H9 (cell line): Measurements from ENCODE around the gene POLR3B. TPM values are rescaled to one million over a fixed set of nuclear protein-coding genes. Genes with fewer than 3 reads are reported as not detected.

Source experiments
- DNase-seq: peaks from one replicate; pipeline ENCODE4 v3.0.0-alpha.2; 2017
- H2AFZ ChIP-seq: one replicate; pipeline ENCODE4 v1.6.1; 2013; ENCODE audit warnings: mild to moderate bottlenecking, low read length, control low read depth, moderate library complexity
- H2AK5ac ChIP-seq: 2 replicates; pipeline ENCODE4 v1.6.1; 2013; ENCODE audit warnings: low read length, control low read depth, mixed read lengths; ENCODE audit not compliant: insufficient read length
- H2BK120ac ChIP-seq: one replicate; pipeline ENCODE4 v1.6.1; 2013; ENCODE audit warnings: low read depth, mild to moderate bottlenecking, low read length, control low read depth, inconsistent platforms; ENCODE audit not compliant: poor library complexity, severe bottlenecking
- H2BK12ac ChIP-seq: 2 replicates; pipeline ENCODE4 v1.6.1; 2013; ENCODE audit warnings: low read length, control low read depth, mixed read lengths, low read depth; ENCODE audit not compliant: insufficient read length
- H2BK15ac ChIP-seq: 2 replicates; pipeline ENCODE4 v1.6.1; 2013; ENCODE audit warnings: low read depth, low read length, control low read depth
- H2BK20ac ChIP-seq: one replicate; pipeline ENCODE4 v1.6.1; 2013; ENCODE audit warnings: low read depth, mild to moderate bottlenecking, low read length, control low read depth, inconsistent platforms; ENCODE audit not compliant: poor library complexity, severe bottlenecking
- H2BK5ac ChIP-seq: 2 replicates; pipeline ENCODE4 v1.6.1; 2013; ENCODE audit warnings: low read length, control low read depth, mixed read lengths; ENCODE audit not compliant: insufficient read length
- H3K14ac ChIP-seq: 2 replicates; pipeline ENCODE4 v1.6.1; 2013; ENCODE audit warnings: low read length, control low read depth; ENCODE audit not compliant: insufficient read depth
- H3K18ac ChIP-seq: 2 replicates; pipeline ENCODE4 v1.6.1; 2013; ENCODE audit warnings: low read depth, mild to moderate bottlenecking, mixed read lengths, low read length, control low read depth; ENCODE audit not compliant: insufficient read length
- H3K23ac ChIP-seq: 2 replicates; pipeline ENCODE4 v1.6.1; 2013; ENCODE audit warnings: low read length, control low read depth, mixed read lengths, low read depth; ENCODE audit not compliant: insufficient read length
- H3K23me2 ChIP-seq: 2 replicates; pipeline ENCODE4 v1.6.1; 2013; ENCODE audit warnings: low read depth, mild to moderate bottlenecking, mixed read lengths, low read length, control low read depth; ENCODE audit not compliant: insufficient read length, poor library complexity, severe bottlenecking
- H3K27ac ChIP-seq: 2 replicates; pipeline ENCODE4 v1.5.1; 2013; ENCODE audit warnings: low read length, control low read depth, mixed read lengths, low read depth; ENCODE audit not compliant: insufficient read length
- H3K27me3 ChIP-seq: 2 replicates; pipeline ENCODE4 v1.6.1; 2013; ENCODE audit warnings: low read length, control low read depth, inconsistent platforms; ENCODE audit not compliant: insufficient read depth
- H3K4ac ChIP-seq: 2 replicates; pipeline ENCODE4 v1.6.1; 2013; ENCODE audit warnings: low read depth, mild to moderate bottlenecking, control low read depth, inconsistent platforms, low read length, moderate library complexity
- H3K4me1 ChIP-seq: 2 replicates; pipeline ENCODE4 v1.6.1; 2013; ENCODE audit warnings: low read length, control low read depth, inconsistent platforms; ENCODE audit not compliant: insufficient read depth
- H3K4me2 ChIP-seq: 2 replicates; pipeline ENCODE4 v1.6.1; 2013; ENCODE audit warnings: low read length, control low read depth, mixed read lengths; ENCODE audit not compliant: insufficient read length, insufficient read depth
- H3K56ac ChIP-seq: 2 replicates; pipeline ENCODE4 v1.6.1; 2013; ENCODE audit warnings: low read depth, mild to moderate bottlenecking, mixed read lengths, low read length, control low read depth; ENCODE audit not compliant: insufficient read length
- H3K79me1 ChIP-seq: 2 replicates; pipeline ENCODE4 v1.6.1; 2013; ENCODE audit warnings: low read depth, mild to moderate bottlenecking, moderate library complexity, low read length, control low read depth, inconsistent platforms; ENCODE audit not compliant: insufficient read depth, poor library complexity, severe bottlenecking
- H3K79me2 ChIP-seq: 2 replicates; pipeline ENCODE4 v1.6.1; 2013; ENCODE audit warnings: low read length, control low read depth, inconsistent platforms; ENCODE audit not compliant: insufficient read depth
- H3K9ac ChIP-seq: 2 replicates; pipeline ENCODE4 v1.6.1; 2013; ENCODE audit warnings: low read length, control low read depth, mixed read lengths; ENCODE audit not compliant: insufficient read length; ENCODE audit errors: extremely low read depth
- H3K9me3 ChIP-seq: one replicate; pipeline ENCODE4 v1.6.1; 2013; ENCODE audit warnings: low read depth, low read length, inconsistent platforms; ENCODE audit not compliant: control insufficient read depth
- H3T11ph ChIP-seq: one replicate; pipeline ENCODE4 v1.6.1; 2013; ENCODE audit warnings: mild to moderate bottlenecking, low read length, control low read depth, inconsistent platforms
- H4K20me1 ChIP-seq: one replicate; pipeline ENCODE4 v1.6.1; 2013; ENCODE audit not compliant: control insufficient read depth, insufficient read length, insufficient read depth
- H4K5ac ChIP-seq: 2 replicates; pipeline ENCODE4 v1.6.1; 2013; ENCODE audit warnings: low read depth, mild to moderate bottlenecking, mixed read lengths, low read length, control low read depth; ENCODE audit not compliant: insufficient read length
- H4K8ac ChIP-seq: replicated peaks from 2 replicates; pipeline ENCODE4 v1.6.1; 2013; ENCODE audit warnings: low read length, control low read depth, mixed read lengths, low read depth; ENCODE audit not compliant: insufficient read length
- H4K91ac ChIP-seq: 2 replicates; pipeline ENCODE4 v1.6.1; 2013; ENCODE audit warnings: low read depth, mild to moderate bottlenecking, moderate library complexity, mixed read lengths, low read length, control low read depth; ENCODE audit not compliant: insufficient read length
- H3K27ac Mint-ChIP-seq, 3 experiments: 2 replicates in 2 of 3; 3 replicates in 1 of 3; pipeline ENCODE4 v1.8.0; 2020 to 2021; ENCODE audit warnings: mixed read lengths in 3 of 3, mild to moderate bottlenecking in 1 of 3, moderate library complexity in 1 of 3
- H3K27me3 Mint-ChIP-seq: 2 replicates; pipeline ENCODE4 v1.8.0; 2021; ENCODE audit warnings: low read depth, mild to moderate bottlenecking, moderate library complexity, mixed read lengths
- H3K36me3 Mint-ChIP-seq, 3 experiments: 2 replicates in 2 of 3; 3 replicates in 1 of 3; pipeline ENCODE4 v1.8.0; 2020 to 2021; ENCODE audit warnings: low read depth in 3 of 3, mixed read lengths in 3 of 3; ENCODE audit not compliant: insufficient read depth in 1 of 3
- H3K4me1 Mint-ChIP-seq, 2 experiments: 2 replicates each; pipeline ENCODE4 v1.8.0; 2020; ENCODE audit warnings: mixed read lengths in 2 of 2
- H3K4me3 Mint-ChIP-seq, 2 experiments: 2 replicates in 1 of 2; 3 replicates in 1 of 2; pipeline ENCODE4 v1.8.0; 2020 to 2021; ENCODE audit warnings: mild to moderate bottlenecking in 2 of 2, mixed read lengths in 2 of 2, moderate library complexity in 1 of 2
- H3K9me3 Mint-ChIP-seq, 2 experiments: 2 replicates in 1 of 2; 3 replicates in 1 of 2; pipeline ENCODE4 v1.8.0; 2020; ENCODE audit warnings: mild to moderate bottlenecking in 2 of 2, mixed read lengths in 2 of 2, moderate library complexity in 1 of 2
- WGBS: extraction: QIAGEN DNeasy Blood & Tissue Kit; methylation state at CpG from one replicate; pipeline ENCODE4 v1.1.7; 2013; ENCODE audit warnings: missing lambda C conversion rate, low lambda C conversion rate, mixed read lengths; ENCODE audit not compliant: insufficient read length; ENCODE audit errors: extremely low coverage; 5-methylcytosine and 5-hydroxymethylcytosine counted together
- total RNA-seq: library from RNA; stranded (reverse); gene quantifications from 2 replicates; pipeline ENCODE4 v1.2.1, GENCODE V29; 2021
- TF ChIP-seq, protein P1 (sequence below): fragments of 200-600 bp; sonication (generic); conservative IDR thresholded peaks from 3 replicates; pipeline ENCODE4 v1.8.0; 2021; ENCODE audit warnings: antibody characterized with exemption, mild to moderate bottlenecking

Gene POLR3B
- total RNA-seq, 1 experiment from 2014 or later, result 13.4 TPM

DNA sequence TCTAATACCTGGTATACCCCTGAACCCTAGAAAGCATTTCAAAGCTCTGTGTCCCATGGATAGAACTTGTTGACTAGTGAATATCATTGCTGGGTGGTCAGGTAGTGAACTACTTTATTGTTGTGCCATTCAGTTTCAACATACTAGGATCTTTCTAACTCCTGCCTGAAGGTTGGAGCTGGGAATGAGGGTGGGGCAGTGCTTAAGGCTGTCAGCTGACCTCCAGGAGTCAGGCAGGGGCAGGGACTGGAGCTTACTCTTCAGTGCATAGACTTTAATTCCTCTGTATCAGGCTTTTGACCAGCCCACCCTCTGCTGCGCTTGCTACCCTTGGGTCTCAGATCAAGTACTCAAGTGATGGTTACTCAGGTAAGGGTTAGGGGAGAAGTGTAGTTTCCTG lies 122.7 kb downstream of the POLR3B start:
- Histone ChIP-seq H3T11ph (no peak overlapping the region), H2BK12ac (no peak overlapping the region), H3K23me2 (no peaks in the 10 kb centered on the region), H2BK5ac (no peak overlapping the region), H3K9me3 (no peaks in the 10 kb centered on the region), H3K4ac (no peak overlapping the region), H2BK20ac (no peak overlapping the region), H4K91ac (no peak overlapping the region), H4K20me1 (no peaks in the 10 kb centered on the region), H2BK120ac (no peak overlapping the region), H3K79me1 (no peaks in the 10 kb centered on the region), H2AFZ (no peak overlapping the region), H3K4me1 (no peaks in the 10 kb centered on the region), H4K8ac (no peak overlapping the region), H3K4me2 (no peak overlapping the region), H3K18ac (no peak overlapping the region), H3K23ac (no peak overlapping the region), H3K27ac (no peak overlapping the region), H3K56ac (no peak overlapping the region), H2AK5ac (no peak overlapping the region), H3K9ac (no peak overlapping the region), H3K79me2 (no peaks in the 10 kb centered on the region), H4K5ac (no peak overlapping the region), H2BK15ac (no peak overlapping the region), H3K27me3 (no peaks in the 10 kb centered on the region), H3K14ac (no peak overlapping the region)
- Mint-ChIP-seq H3K4me1 (peaks cover 0 to 9% of the 10 kb centered on the region in 2 experiments; a peak in 2 of 4 replicates), H3K9me3 (peaks cover 4 to 10% of the 10 kb centered on the region in 2 experiments; a peak in 3 of 5 replicates), H3K27me3 (no peaks in the 10 kb centered on the region), H3K27ac (no peak overlapping the region; a peak in 1 of 7 replicates), H3K4me3 (no peak overlapping the region), H3K36me3 (peaks cover 5 to 13% (median 6%) of the 10 kb centered on the region in 3 experiments)
- DNase-seq, result no peak
- TF ChIP-seq, protein P1, sequence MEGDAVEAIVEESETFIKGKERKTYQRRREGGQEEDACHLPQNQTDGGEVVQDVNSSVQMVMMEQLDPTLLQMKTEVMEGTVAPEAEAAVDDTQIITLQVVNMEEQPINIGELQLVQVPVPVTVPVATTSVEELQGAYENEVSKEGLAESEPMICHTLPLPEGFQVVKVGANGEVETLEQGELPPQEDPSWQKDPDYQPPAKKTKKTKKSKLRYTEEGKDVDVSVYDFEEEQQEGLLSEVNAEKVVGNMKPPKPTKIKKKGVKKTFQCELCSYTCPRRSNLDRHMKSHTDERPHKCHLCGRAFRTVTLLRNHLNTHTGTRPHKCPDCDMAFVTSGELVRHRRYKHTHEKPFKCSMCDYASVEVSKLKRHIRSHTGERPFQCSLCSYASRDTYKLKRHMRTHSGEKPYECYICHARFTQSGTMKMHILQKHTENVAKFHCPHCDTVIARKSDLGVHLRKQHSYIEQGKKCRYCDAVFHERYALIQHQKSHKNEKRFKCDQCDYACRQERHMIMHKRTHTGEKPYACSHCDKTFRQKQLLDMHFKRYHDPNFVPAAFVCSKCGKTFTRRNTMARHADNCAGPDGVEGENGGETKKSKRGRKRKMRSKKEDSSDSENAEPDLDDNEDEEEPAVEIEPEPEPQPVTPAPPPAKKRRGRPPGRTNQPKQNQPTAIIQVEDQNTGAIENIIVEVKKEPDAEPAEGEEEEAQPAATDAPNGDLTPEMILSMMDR, result no peak
- no CpG with 5 or more reads among the region's 1 CpG for WGBS
